Type B pancreatic cell (in vitro differentiated cells): ENCODE results near the gene AHCYL2. TPM values are rescaled to one million over a fixed set of nuclear protein-coding genes. Genes with fewer than 3 reads are reported as not detected.

Experiments
- DNase-seq: peaks from one replicate; pipeline ENCODE4 v3.0.0; 2021; ENCODE audit warnings: mixed read lengths; ENCODE audit not compliant: unreplicated experiment; ENCODE audit errors: extremely low spot score
- H3K27ac Mint-ChIP-seq: 2 replicates; pipeline ENCODE4 v1.8.0; 2021; ENCODE audit warnings: mild to moderate bottlenecking, mixed read lengths
- H3K27me3 Mint-ChIP-seq: 2 replicates; pipeline ENCODE4 v1.8.0; 2021; ENCODE audit warnings: mixed read lengths
- H3K36me3 Mint-ChIP-seq: 2 replicates; pipeline ENCODE4 v1.8.0; 2021; ENCODE audit warnings: mixed read lengths
- H3K4me1 Mint-ChIP-seq: one replicate; pipeline ENCODE4 v1.8.0; 2021; ENCODE audit warnings: mixed read lengths; ENCODE audit not compliant: unreplicated experiment
- H3K4me3 Mint-ChIP-seq: 2 replicates; pipeline ENCODE4 v1.8.0; 2021; ENCODE audit warnings: mild to moderate bottlenecking, mixed read lengths
- H3K9me3 Mint-ChIP-seq: 2 replicates; pipeline ENCODE4 v1.8.0; 2021; ENCODE audit warnings: mixed read lengths
- CTCF ChIP-seq: fragments of 200-600 bp; sonication (generic); conservative IDR thresholded peaks from 2 replicates; pipeline ENCODE4 v1.5.0; 2021; ENCODE audit warnings: antibody characterized with exemption, mild to moderate bottlenecking
- total RNA-seq: library from RNA; stranded (reverse); gene quantifications from 2 replicates; pipeline ENCODE4 v1.2.1, GENCODE V29; 2021; ENCODE audit warnings: low replicate concordance

The AHCYL2 gene
- total RNA-seq, 1 donor from 2014 or later = 27.8 TPM

DNA sequence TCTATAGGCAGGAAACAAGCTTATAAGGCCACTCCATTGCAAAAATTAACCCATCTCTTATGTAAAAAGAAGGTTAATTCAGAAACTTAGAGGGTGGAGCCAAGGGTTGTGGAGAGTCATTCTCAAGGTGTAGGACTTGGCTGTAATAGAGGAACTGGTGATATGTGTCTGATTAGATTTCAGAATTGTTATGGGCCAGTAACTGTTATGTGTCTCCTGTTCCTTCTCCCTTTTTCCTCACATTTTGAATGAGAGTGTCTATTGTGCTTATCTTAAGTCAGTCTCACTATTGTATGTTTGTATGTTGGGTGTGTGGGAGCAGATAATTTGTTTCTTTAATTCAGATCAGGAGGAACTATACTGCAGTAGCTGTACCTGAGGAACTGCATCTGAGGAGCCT lies 49.1 kb downstream of the AHCYL2 start:
- no peak overlapping the region for H3K27ac Mint-ChIP-seq
- DNase-seq = no peak
- H3K4me1 Mint-ChIP-seq = no peaks in the 10 kb centered on the region
- peaks cover 14% of the 10 kb centered on the region for H3K9me3 Mint-ChIP-seq
- no peaks in the 10 kb centered on the region for H3K27me3 Mint-ChIP-seq
- H3K4me3 Mint-ChIP-seq = no peak overlapping the region
- TF ChIP-seq CTCF = no peak
- peaks cover 15% of the 10 kb centered on the region for H3K36me3 Mint-ChIP-seq

DNA sequence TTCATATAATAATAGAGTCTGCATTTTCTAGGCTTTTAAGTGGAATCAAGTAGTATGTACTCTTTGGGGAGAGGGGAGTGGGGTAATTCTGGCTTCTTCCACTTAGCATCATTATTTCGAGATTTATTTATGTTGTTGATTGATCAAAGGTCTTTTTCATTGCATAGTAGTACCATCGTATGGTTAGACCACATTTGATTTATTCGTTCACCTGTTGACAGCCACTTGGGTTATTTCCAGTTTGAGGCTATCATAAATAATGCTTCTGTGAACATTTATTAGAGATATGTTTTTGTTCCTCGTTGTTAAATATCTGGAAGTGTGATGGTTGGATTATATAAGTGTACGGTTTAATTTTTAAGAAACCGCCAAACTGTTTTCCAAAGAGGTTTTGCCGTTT lies 52.8 kb downstream of the AHCYL2 start:
- DNase-seq = no peak
- TF ChIP-seq CTCF = no peak
- H3K27me3 Mint-ChIP-seq = no peaks in the 10 kb centered on the region
- H3K9me3 Mint-ChIP-seq = peaks cover 9% of the 10 kb centered on the region
- no peak overlapping the region for H3K4me3 Mint-ChIP-seq
- no peaks in the 10 kb centered on the region for H3K4me1 Mint-ChIP-seq
- peaks cover 13% of the 10 kb centered on the region for H3K36me3 Mint-ChIP-seq
- no peak overlapping the region for H3K27ac Mint-ChIP-seq

- Mint-ChIP-seq H3K27me3 (no peaks in the 10 kb centered on the region), H3K4me3 (no peak overlapping the region), H3K27ac (no peak overlapping the region), H3K4me1 (no peaks in the 10 kb centered on the region), H3K36me3 (peaks cover 13% of the 10 kb centered on the region), H3K9me3 (peaks cover 9% of the 10 kb centered on the region)
- no peak for DNase-seq
- no peak for TF ChIP-seq CTCF
Measured at GRCh38 chr7:129278688-129279087, 53.9 kb downstream of the AHCYL2 start.

- H3K27me3 Mint-ChIP-seq = no peaks in the 10 kb centered on the region
- peaks cover 3% of the 10 kb centered on the region for H3K36me3 Mint-ChIP-seq
- H3K9me3 Mint-ChIP-seq = no peaks in the 10 kb centered on the region
- TF ChIP-seq CTCF = no peak
- no peak overlapping the region for H3K27ac Mint-ChIP-seq
- H3K4me3 Mint-ChIP-seq = no peak overlapping the region
- H3K4me1 Mint-ChIP-seq = no peaks in the 10 kb centered on the region
- no peak for DNase-seq
Measured at GRCh38 chr7:129279757-129280156, 54.9 kb downstream of the AHCYL2 start.

DNA sequence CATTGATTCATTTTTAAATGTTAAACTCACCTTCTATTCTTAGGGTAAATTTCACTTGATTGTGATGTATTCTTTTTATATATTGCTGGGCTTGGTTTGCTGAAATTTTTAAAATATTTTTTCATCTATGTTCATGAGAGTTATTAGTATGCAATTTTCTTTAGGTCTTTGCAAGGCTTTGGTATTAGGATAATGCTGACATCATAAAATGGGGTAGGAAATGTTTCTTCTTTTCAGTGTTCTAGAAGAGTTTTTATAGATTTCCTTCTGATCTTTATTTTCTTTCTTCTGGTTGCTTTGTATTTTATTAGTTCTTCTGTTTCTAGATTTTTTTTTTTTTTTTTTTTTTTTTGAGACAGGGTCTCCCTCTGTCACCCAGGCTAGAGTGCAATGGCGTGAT lies 56.3 kb downstream of the AHCYL2 start:
- peaks cover 3% of the 10 kb centered on the region for H3K36me3 Mint-ChIP-seq
- peaks cover 6% of the 10 kb centered on the region for H3K4me1 Mint-ChIP-seq
- no peak overlapping the region for H3K27ac Mint-ChIP-seq
- no peak for DNase-seq
- no peaks in the 10 kb centered on the region for H3K9me3 Mint-ChIP-seq
- no peak for TF ChIP-seq CTCF
- no peak overlapping the region for H3K4me3 Mint-ChIP-seq
- no peaks in the 10 kb centered on the region for H3K27me3 Mint-ChIP-seq

- Mint-ChIP-seq H3K27me3 (no peaks in the 10 kb centered on the region), H3K27ac (no peak overlapping the region), H3K9me3 (no peaks in the 10 kb centered on the region), H3K4me3 (no peak overlapping the region), H3K4me1 (peaks cover 6% of the 10 kb centered on the region), H3K36me3 (peaks cover 3% of the 10 kb centered on the region)
- no peak for DNase-seq
- TF ChIP-seq CTCF = no peak
Measured at GRCh38 chr7:129282865-129283264, 58.0 kb downstream of the AHCYL2 start.
